Measurements from ENCODE around the gene KLHDC8B.

KLHDC8B gene

DNA sequence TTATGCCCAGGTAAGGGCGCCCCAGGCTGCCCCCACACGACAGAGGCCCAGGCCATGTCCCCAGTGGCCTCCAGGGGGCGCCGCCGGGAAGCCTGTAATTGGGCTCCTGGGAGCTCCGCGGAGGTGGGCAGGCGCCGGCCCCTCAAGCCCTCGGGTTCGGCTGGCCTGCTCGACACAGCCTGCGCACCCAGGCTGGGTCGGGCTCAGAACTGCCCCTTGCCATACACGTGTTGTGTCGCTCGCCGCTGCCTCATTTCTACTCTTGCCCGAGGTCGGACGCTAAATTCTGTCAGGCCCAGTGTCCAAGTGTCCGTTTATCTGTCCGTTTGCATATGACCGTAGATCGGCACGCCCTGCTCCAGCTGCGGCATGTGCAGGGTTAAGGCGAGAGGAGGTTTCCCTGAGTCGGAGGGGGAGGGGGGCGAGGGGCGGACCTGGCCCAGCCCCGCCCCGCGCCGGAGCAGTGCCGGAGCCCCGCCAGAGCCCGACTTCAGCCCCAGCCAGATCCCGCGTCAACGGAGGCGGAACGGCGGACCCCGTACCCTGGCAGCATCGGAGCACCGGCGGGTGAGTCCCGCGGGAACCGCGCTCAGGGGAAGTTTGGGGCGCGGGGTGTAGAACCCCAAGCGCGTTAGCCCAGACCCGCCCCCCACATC is at the start of gene KLHDC8B:
Gene KLHDC8B (plus strand): TSS at position 480 of the 656 bp plus-strand sequence. CDS start 1,172 bp downstream, outside the sequence.
- DNase-seq (ENCODE audit: low read depth in 2 of 2): peak; percentile 62 to 64

DNA sequence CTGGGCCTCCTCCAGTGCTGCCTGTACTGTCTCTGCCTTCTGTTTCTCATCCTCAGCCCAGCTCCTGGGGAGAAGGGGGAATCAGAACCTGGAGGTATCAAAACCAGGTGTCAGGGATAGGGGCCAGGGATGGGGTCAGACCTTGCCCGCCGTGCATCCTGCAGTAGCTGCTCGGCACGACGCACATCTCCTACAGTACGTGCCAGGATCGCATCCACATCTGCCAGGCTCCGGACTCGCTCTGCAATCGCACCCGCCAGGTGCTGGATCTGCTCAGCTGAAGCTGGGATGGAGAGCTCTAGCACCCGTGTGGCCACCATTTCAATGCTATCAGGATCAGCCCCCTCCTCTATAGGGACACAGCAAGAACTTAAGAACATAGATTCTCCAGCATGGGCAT is 49.4 kb upstream of the KLHDC8B start:
- DNase-seq (ENCODE audit: low read depth in 2 of 2): no peak

DNA sequence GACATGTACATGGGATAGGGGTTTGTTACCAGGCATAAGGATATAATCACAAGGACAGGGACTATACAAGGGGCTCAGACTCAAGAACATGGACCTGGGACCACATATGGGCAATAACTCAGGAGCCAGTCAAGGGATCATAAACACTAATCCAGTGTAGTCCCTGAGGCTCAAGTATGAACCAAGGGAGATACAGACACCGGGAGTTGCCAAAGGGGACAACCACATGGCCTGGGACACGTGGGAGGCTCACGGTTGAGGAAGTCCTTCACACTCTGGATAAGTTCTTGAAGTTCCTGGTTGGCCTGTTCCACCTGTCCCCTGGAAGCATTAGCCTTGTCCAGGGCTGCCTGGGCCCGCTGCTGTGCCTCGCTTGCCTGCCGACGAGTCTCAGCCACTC is 48.9 kb upstream of the KLHDC8B start:
- DNase-seq (ENCODE audit: low read depth in 2 of 2): no peak

DNA sequence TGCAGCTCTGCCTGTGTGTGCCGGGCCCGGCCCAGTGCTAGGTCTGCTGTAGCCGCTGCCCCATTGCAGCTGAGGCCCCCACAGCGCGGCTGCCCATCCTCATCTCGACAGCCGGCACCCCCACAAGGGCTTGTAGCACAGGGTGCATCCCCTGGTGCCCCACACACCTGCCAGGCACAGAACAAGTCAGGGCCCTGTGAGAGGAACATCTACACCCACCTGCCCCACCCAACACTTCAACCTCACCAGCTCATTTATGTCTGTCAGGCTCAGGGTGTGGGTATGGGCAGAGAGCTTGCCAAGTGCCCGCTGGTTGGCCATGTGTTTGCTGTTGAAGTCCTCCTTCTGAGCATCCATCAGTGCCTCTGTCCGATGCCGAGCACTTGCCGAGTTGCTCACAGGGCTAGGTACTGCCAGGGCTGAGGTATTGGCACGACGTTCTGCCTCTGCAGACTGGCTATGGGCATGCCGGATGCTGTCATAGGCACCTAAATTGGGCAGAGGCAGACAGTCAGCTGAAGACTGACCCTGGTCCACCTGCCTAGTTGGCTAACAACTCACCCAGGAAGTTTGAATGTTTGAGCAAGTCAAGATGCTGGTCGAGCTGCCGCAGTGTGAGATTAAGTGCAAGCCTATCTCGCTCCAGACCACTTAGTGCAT is 48.4 kb upstream of the KLHDC8B start:
- no peak for DNase-seq (ENCODE audit: low read depth in 2 of 2)

DNA sequence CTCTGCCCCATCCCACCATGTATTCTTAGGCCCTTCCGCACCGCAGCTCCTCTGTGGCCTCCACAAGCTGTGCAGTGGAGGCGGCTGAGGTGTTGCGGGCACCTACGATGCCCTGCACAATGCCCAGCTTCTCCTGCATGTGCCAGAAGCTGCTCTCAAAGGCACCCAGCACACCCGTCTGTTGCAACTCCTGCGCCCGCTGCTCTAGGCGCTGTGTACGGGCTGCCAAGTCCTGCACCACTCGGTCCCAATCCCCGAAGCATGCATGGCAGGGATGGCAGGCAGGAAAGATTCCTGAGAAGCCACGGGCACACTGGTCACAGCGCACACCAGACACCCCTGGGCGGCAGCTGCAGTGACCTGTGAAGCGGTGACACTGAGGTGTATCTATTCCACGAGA is 47.7 kb upstream of the KLHDC8B start:
- no peak for DNase-seq (ENCODE audit: low read depth in 2 of 2)

DNA sequence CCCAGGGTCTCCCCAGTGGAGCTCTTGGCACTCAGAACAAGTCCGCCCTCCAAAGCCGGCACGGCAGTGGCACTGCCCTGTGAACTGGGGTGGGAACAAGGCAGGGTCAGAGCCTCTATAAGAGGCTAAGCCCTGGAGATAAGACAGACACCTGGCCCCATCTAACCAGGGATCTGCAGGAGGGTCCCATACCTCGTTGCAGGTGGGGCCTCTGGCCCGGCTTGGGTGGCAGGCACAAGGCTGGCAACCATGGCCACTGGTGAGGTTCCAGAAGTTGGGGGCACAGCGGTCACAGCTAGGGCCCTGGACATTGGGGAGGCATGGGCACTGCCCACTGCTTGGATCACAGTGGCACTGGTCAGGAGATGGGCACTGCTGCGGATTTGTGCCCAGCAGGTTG is 47.2 kb upstream of the KLHDC8B start:
- DNase-seq (ENCODE audit: low read depth in 2 of 2): no peak

DNA sequence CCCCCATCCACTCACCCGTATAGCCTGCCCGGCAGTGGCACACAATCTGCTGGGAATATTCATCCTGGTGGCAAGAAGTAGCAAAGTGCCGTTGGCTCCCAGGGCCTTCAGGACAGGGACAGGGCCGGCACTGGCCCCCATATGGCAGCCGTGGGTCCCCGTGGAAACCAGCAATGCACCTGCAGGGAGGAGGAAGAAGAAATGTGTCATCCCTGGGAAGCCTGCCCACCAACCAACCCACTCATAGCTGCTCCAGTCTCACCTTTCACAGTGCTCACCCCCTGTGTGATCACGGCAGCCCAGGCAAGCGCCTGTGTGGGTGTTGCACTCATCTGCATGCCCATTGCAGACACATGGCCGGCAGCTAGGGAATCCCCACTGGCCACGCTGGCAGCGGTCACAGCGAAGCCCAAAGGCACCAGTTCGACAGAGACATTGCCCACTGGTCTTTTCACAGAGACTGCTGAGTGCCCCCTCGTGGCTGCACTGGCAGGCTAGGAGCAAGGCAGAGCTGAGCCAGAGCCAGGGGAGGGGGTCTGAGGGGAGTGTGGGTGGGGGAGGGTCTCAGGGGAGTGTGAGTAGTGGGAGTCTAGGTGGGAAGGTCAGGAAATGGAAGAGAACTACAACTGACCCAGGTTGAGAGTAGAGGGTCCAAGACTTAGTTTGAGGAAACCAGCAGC is 46.3 kb upstream of the KLHDC8B start:
- no peak for DNase-seq (ENCODE audit: low read depth in 2 of 2)

DNA sequence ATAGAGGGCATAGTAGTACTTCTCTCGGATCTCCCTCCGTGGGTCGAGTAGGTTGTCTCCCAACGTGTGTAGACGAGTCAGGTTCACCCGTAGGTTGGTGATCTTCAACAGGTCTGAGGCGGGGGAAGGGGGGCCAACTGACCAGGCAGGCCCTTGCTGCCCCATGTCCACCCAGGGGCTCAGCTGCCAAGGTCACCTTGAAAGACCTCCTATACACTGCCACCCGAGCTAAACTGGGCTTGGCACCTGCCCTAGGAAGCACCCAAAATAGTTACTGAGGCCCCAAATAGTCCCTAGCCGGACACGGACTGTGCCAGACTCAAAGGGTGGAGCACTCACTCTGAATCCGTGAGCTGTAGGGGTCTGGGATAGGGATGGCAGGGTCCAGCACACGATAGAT is 40.4 kb upstream of the KLHDC8B start:
- DNase-seq (ENCODE audit: low read depth in 2 of 2): no peak

DNA sequence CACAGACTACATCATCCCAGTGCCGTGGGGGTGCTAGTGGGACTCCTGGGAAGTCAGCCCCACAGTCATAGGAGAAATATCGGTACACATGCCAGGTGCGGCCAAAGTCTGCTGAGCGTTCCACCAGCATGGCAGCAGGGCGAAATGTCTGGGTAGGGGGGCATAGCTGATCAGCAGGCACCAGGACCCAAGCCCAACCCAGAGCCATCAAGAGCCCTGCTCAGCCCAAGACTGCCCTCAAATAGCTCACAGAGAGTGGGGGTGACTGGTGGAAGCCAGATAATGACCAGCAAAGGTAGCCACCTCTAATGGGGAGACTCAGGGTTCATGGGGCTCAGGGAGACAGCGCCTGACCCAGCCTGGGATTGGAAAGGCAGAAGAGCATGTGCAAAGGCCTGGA is 39.8 kb upstream of the KLHDC8B start:
- no peak for DNase-seq (ENCODE audit: low read depth in 2 of 2)

DNA sequence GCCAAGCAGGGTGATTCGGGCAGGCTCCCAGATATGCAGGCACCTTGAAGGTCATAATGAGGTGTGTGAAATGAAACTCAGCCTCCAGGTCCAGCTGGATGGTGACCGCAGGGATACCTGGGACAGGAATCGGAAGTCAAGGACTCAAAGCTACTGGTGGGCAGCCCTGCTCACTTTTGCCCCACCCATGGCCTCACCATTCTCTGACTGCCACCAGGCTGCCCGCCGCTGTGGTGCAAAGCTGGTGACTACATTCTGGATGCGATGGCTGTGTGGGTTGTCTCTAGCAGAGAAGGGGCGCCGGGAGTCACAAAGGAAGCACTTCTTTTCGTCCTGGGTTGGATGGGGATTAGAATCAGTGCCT is 39.3 kb upstream of the KLHDC8B start:
- DNase-seq (ENCODE audit: low read depth in 2 of 2): no peak

DNA sequence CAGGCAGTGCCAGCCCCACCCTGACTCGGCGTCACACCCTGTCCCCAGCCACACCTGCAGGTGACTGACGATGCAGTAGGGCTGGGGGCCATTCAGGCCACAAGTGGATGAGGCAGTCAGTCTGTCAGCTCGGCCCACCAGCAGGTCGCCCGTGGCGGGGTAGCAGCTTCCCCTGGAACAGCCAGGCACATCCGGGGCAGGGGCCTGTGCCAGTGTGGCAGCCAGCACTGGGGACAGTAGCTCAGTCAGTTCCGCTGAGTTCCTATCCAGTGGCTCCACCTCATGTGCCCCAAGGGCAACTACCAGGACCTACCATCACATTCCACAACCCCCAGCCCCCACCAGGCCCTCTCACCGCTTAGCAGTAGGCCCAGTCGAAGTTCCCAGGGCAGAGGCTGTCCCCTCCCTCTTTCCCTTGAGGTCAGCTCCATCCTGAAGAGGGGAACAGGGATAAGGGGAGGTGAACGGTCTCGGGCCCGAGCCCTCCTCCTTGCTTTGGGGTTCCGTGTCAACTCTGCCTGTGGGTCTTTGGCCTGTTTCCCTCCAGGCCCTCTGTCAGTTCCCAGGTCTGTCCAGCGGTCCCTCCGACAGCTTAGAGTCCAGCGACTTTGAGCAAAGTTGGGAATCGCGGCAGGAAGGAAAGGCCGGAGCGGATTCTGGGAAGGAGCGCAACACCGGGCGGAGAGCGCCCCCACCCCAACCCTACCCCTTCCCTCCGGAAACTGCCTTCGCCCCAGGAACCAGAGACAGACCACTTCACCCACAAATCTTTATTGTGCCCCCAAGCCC is 38.8 kb upstream of the KLHDC8B start, which contains the start of gene LAMB2:
Gene LAMB2 (minus strand): TSS at position 614 of the 789 bp plus-strand sequence. CDS start 183 bp downstream, at position 431.
- no peak for DNase-seq (ENCODE audit: low read depth in 2 of 2)

DNA sequence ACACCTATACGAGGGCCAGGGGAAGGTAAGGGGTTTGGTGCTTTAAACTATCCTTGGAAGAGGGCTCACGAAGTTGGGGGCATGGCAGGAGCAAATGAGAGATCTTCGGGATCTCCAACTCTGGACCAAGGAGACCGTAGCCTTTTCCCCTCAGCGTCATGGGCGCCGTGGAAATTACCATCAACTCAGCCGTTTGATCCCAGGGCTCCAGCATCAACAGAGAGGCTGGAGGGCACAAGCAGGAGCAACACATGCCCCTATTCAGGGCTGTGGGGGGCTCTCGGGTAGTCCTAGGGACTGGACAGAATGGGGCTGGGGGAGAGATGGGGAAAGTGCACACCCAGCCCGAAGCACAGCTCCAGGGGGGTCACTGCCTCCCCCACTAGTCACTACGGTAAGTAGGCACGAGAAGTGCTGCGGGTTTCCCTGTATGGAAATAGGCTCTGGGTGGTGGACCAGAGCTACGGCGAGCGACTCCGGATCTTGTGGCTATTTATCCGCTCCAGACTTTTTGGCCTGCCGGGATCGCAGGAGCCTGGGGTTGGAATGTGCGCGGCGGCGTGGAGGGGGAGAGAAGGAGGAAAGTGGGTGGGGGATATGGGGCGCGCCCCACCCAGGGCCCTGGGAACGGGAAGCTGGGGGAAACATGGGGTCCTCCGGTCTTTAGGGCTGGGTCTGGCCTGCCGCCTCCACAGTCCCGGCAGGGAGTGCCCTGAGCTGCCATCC is 38.0 kb upstream of the KLHDC8B start:
- DNase-seq (ENCODE audit: low read depth in 2 of 2): no peak

DNA sequence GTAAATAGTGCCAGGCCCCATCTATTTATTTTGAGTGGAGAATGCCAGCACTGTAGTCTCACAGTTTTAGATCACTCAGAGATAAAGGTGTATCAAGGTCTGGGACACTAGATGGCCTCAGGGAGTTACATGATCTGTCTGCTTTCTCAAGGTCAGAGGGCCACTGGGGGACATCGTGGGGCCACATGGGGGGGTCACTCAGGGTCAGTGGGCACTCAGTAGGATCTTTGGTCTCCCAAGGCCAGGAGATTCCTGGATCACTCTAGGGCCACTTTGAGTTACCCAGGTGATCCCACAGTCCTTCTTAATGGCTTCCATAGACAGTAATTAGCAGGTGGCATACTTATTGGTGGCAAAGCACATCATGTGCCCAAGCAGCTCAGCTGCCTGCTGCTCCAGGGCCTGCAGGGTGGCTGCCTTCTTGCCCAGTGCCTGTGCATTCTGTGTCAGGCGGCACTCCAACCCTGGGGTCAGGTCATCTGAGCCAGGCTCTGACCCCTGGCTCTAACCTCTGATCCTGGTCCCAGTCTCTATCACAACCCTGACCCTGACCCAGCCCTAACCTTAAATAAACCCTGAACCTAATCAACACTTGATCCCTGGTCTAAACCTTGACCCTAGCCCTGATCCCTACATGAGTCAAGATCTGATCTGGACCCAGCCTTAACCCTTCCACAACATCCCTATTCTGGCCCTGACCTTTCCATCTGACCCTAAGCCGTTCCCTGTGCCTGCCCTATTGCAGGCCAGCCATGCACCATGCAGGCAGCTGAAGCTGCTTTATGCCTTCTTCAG is 36.7 kb upstream of the KLHDC8B start:
- no peak for DNase-seq (ENCODE audit: low read depth in 2 of 2)

DNA sequence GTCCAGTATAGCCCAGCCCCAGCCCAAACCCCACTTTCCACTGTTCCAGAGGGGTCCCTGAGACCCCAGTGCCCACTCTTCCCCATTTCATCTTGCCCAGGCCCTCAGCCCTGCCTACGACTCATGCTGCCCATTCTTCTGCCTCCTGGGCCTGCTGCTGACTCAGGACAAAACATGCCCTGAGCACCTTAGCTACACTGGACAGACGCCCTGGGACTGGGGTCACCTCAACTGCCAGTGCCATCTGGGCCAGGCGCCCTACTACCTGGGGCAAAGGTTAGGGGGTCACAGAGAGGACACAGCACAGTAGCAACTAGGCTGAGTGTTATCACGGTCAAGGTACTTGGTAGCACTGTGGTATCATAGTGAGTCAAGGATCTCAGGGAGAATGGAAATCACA is 35.9 kb upstream of the KLHDC8B start:
- no peak for DNase-seq (ENCODE audit: low read depth in 2 of 2)

DNA sequence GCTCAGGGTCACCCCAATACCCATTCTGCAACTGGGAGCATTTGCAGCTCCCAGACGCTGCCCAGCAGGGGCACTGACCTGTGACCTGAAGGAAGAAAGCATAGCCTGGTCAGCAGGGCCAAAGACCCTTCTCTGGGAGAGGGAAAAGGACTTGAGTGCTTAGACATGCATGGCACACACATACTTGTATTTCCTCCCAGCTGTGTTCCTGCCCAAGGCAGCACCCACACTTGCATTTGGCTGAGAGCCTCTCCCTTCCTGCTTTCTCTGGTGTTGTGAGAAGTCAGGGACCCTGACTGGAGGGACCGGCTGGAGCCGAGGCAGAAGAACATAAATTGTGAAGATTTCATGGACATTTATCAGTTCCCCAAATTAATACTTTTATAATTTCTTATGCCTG is 31.3 kb upstream of the KLHDC8B start:
- no peak for DNase-seq (ENCODE audit: low read depth in 2 of 2)

DNA sequence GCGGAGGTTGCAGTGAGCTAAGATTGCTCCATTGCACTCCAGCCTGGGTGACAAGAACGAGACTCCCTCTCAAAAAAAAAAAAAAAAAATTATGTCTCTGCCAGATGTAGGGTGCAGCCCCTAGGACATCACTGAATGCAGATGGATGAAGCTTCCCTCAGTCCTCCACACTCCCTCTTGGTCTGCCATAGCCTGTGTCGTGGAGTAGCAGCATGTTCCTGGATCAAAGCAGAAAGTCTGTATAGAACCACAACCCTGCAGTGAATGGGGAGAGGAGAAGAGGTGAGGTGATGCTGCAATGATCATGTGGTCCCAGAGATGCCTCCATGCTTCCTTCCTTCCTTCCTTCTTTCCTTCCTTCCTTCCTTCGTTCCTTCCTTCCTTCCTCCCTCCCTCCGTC is 23.2 kb upstream of the KLHDC8B start:
- no peak for DNase-seq (ENCODE audit: low read depth in 2 of 2)

DNA sequence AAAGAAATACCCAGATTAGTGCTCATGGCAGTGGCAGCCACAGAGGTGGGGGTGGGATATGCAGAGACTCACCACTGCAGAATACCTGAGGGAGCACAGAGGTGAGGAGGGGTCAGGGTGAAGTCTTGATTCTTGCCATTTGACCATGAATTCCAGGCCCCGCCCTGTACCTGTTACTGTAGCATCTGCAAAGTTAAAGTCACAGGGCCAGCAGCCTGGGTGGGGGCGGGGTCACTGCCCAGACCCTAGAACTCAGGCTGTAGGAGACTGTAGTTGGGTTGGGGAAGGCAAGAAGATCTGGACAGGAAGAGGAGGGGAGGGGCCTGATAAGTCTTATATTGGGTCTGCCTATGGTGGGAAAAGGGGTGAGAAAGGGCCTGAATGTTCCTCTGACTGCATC is 19.8 kb upstream of the KLHDC8B start:
- DNase-seq (ENCODE audit: low read depth in 2 of 2): no peak

DNA sequence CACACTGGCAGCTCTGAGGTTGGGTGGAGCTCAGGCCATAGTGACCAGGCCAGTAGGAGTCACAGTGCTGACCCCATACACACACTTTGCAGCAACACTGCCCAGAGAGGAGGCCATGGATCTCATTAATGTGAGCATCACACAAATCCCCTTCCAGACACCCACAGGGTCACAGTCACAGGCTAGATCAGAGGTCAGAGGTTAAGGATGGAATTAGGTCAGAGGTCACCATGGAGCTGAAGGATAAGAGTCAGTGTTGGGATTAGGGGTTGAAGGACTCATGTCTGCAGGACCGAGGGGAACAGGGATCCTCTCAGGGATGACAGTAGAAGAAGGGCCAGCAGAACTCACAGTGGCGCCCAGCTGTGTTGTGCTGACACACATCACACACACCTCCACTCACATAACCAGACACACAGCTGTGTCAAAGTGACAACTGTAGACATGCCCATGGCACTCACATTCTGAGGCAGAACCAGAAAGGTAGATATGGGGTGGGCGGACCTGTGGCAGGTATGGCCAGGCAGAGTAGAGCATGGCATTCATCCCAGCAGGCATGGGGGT is 18.0 kb upstream of the KLHDC8B start:
- DNase-seq (ENCODE audit: low read depth in 2 of 2): no peak

DNA sequence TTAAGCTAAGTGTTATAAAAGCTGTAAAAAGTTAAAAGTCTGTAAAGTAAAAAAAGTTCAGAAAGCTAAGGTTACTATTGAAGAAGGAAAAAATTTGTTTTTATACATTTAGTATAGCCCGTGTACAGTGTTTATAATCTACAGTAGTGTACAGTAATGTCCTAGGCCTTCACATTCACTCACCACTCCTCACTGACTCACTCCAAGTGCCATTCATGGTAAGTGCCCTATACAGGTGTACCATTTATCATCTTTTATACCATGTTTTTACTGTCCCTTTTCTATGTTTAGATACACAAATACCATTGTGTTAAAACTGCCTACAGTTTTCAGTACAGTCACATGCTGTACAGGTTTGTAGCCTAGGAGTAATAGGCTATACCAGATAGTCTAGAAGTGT is 14.1 kb upstream of the KLHDC8B start:
- DNase-seq (ENCODE audit: low read depth in 2 of 2): no peak

DNA sequence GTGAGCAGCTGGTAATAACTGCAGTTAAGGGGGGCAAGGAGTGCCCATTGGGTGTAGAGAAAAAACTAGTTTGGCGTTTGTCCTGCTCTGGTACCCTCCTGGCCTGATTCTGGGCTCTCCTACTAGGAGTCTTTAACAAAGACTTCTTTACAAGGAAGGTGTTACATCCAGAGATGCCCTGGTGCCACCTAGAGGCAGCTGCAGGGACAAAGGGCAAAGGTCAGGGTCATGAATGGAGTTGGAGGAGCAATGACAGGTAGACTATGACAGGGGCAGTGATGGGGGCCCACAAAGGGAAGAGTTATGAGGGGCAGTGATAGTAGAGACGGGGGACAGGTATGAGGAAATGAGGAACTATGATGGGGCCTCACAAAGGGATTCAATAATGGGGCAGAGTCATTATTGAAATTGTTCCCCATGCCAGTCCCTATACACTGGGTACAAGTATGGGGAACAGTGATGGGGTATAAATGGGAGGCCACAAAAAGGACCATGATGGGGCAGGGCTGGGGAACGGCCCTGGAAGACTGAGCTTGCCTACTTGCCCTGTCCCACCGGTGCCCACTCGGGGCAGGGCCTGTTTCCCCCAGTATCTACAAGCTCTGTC is 13.2 kb upstream of the KLHDC8B start:
- DNase-seq (ENCODE audit: low read depth in 2 of 2): peak; percentile 30 to 35
